Mesothelial cell of epicardium (in vitro differentiated cells): ENCODE results near the gene ATAD2B. TPM values are rescaled to one million over a fixed set of nuclear protein-coding genes. Genes with fewer than 3 reads are reported as not detected.

Source experiments
- DNase-seq, 2 experiments: peaks; one replicate each; pipeline ENCODE4 v3.0.0; 2021; ENCODE audit warnings: low spot score in 2 of 2; ENCODE audit not compliant: unreplicated experiment in 2 of 2
- H3K27ac Mint-ChIP-seq: 2 replicates; pipeline ENCODE4 v1.8.0; 2021; ENCODE audit warnings: mixed read lengths
- H3K27me3 Mint-ChIP-seq: 2 replicates; pipeline ENCODE4 v1.8.0; 2021; ENCODE audit warnings: low read depth, mixed read lengths
- H3K36me3 Mint-ChIP-seq: 2 replicates; pipeline ENCODE4 v1.8.0; 2021; ENCODE audit warnings: mixed read lengths
- H3K4me1 Mint-ChIP-seq: 2 replicates; pipeline ENCODE4 v1.8.0; 2021; ENCODE audit warnings: mixed read lengths
- H3K4me3 Mint-ChIP-seq: 2 replicates; pipeline ENCODE4 v1.8.0; 2021; ENCODE audit warnings: mild to moderate bottlenecking, moderate library complexity, mixed read lengths
- H3K9me3 Mint-ChIP-seq: 2 replicates; pipeline ENCODE4 v1.8.0; 2021; ENCODE audit warnings: mixed read lengths
- total RNA-seq: library from RNA; stranded (reverse); gene quantifications from 3 replicates; pipeline ENCODE4 v1.2.1, GENCODE V29; 2021
- TF ChIP-seq, protein P1 (sequence below): fragments of 200-600 bp; sonication (generic); IDR thresholded peaks from one replicate; pipeline ENCODE4 v1.5.0; 2021; ENCODE audit warnings: antibody characterized with exemption; ENCODE audit not compliant: unreplicated experiment

The ATAD2B gene
- total RNA-seq, 1 donor from 2014 or later: 35.6 TPM

DNA sequence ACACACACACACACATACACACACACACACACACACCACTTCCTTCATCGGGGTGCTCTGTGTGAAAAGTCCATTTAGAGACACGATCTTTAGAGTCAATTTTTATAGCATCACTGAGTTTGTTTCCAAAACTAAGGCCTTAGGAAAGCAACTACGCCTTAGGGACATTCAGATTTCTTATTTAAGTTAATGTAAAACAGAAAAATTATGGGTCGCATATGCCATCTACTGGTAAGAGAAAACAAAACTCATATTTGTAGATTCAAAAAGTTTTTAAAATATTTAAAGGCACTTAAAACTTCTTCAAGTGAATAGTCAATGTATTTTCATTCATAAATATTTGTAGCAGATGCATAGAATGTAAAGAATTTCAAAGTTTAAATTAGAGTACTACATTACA, 166.2 kb downstream of the ATAD2B start:
- Mint-ChIP-seq H3K4me3 (no peak overlapping the region), H3K36me3 (peaks cover 11% of the 10 kb centered on the region), H3K9me3 (no peaks in the 10 kb centered on the region), H3K27ac (no peak overlapping the region), H3K27me3 (no peaks in the 10 kb centered on the region), H3K4me1 (peaks cover 9% of the 10 kb centered on the region)
- TF ChIP-seq, protein P1, sequence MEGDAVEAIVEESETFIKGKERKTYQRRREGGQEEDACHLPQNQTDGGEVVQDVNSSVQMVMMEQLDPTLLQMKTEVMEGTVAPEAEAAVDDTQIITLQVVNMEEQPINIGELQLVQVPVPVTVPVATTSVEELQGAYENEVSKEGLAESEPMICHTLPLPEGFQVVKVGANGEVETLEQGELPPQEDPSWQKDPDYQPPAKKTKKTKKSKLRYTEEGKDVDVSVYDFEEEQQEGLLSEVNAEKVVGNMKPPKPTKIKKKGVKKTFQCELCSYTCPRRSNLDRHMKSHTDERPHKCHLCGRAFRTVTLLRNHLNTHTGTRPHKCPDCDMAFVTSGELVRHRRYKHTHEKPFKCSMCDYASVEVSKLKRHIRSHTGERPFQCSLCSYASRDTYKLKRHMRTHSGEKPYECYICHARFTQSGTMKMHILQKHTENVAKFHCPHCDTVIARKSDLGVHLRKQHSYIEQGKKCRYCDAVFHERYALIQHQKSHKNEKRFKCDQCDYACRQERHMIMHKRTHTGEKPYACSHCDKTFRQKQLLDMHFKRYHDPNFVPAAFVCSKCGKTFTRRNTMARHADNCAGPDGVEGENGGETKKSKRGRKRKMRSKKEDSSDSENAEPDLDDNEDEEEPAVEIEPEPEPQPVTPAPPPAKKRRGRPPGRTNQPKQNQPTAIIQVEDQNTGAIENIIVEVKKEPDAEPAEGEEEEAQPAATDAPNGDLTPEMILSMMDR: peak; percentile 23
- DNase-seq: no peak

DNA sequence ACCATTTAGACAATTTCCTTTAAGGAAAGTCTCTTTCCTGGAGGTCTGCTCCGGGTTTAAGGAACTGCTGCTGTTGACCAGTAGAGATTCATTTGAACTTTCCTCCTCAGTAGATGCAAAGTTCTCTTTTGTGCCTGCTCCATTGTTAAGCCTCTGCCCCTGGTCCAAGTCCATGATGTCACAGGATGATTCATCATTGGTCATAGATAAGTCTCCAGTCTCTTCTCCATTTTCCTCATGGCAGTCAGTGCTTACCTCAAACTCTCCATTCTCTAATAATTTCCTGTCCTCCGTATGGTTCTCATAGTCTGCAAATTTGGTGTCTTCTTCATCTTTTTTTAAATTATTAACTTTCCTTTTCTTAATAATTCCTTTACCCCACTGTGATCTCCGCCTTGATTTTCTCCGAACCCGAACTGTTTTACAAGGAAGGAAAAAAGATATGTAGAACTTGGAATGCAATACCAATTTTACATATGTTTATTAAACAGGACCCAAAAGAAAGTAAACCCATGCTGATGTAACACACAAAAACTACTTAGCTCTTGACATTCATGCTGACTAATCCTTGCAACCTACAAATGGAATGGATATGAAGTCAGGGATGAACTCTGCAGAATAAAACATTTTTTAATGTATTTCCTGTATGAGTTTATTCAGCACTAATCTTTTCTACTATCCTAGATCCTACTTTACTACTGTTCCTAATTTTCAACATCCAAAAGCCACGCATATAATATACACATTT, 169.1 kb downstream of the ATAD2B start:
- TF ChIP-seq, protein P1: no peak
- Mint-ChIP-seq H3K4me3 (no peak overlapping the region), H3K9me3 (no peaks in the 10 kb centered on the region), H3K4me1 (peaks cover 30% of the 10 kb centered on the region), H3K27me3 (no peaks in the 10 kb centered on the region), H3K27ac (no peak overlapping the region), H3K36me3 (peaks cover 23% of the 10 kb centered on the region)
- no peak for DNase-seq

DNA sequence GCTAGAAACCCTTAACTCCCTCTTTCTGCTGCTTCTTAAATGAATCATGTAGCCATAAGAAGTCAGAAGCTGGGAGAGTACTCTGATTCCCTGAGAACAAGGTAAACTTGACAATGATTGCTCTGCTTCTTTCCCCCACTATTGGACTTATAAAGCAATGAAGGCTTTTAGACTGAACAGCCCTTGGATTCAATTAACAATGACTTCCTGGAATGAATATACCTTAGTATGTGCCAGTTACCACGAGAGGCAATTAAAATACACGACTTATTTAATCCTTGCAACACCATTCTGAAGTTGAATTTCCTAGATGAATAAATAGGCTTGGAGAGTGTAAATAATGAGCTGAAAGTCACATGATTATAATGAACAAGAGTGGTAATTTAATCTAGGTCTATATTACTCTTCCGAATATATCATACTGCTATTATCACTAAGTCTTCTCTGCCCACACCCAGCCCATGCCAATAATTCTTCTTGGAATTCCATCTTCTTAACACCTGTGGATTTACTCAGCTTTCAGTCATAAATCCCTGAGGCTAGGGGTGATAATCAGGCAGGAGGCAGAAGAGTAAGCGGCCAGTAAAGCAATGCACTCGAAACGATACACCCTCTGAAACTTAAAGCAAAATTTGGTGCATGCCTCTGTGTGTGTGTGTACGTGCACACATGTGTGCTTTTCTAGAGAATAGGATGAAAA, 170.2 kb downstream of the ATAD2B start:
- no peak overlapping the region for H3K27ac Mint-ChIP-seq
- TF ChIP-seq, protein P1: no peak
- H3K9me3 Mint-ChIP-seq: no peaks in the 10 kb centered on the region
- peaks cover 25% of the 10 kb centered on the region for H3K4me1 Mint-ChIP-seq
- peaks cover 25% of the 10 kb centered on the region for H3K36me3 Mint-ChIP-seq
- no peak for DNase-seq
- no peaks in the 10 kb centered on the region for H3K27me3 Mint-ChIP-seq
- H3K4me3 Mint-ChIP-seq: no peak overlapping the region

DNA sequence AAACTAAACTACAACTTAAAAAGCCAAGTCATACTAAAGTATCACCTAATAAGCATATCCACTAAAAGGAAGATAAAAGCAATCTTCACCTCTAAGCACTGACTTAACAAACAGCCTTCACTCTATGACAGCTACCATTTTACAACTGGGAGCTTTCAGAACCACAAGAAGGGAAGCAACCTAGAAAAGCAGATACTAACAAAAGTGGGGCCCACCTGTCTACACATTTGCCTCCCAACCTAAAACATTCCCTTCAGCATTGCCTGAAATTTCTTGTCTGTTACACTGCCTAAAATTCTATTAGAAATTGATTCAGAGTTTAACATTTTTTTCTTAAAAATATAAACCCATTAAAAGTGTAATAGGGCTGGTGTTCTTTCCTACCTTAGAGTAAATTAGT, 172.0 kb downstream of the ATAD2B start:
- H3K36me3 Mint-ChIP-seq: peaks cover 33% of the 10 kb centered on the region
- H3K27ac Mint-ChIP-seq: peak overlapping the region; percentile 66

DNA sequence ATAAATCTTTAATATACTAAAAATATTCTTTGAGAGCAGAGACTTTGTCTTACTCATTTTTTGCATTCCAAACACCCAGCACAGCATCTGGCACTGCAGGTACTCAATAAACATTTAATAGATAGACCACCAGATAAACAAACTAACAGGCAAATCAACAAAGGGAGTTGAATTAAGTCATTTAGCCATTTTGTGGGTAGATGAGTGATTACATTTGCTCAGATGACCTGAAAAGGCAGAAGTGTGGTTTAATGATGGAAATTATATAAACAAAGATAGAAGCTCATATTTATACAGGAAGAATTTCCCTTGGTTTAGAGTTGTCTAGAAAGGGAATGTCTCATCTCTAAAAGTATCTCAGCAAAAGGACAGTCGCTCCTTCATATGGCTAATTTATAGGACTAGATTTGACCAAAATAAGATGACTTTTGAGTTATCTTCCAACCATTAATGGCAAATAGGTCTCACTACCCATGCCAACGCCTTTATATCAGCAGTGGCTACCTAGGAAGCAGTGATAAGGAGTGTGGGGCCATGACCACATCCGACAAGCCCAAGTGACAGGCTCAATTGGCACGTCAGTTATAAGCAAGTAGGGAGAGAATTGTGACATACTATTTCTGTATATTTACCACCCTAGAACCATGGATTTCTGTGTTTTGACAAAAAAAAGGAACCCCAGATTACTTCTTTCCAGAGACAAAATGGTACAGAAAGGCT, 173.5 kb downstream of the ATAD2B start:
- Mint-ChIP-seq H3K4me1 (peaks cover 25% of the 10 kb centered on the region), H3K4me3 (no peak overlapping the region), H3K27me3 (no peaks in the 10 kb centered on the region), H3K36me3 (peaks cover 33% of the 10 kb centered on the region), H3K9me3 (no peaks in the 10 kb centered on the region), H3K27ac (no peak overlapping the region)
- DNase-seq: no peak
- TF ChIP-seq, protein P1: no peak

More for the DNA sequence above, 172.0 kb downstream of the ATAD2B start:
- TF ChIP-seq, protein P1: no peak
- Mint-ChIP-seq H3K4me3 (no peak overlapping the region), H3K4me1 (peaks cover 25% of the 10 kb centered on the region), H3K9me3 (no peaks in the 10 kb centered on the region), H3K27me3 (no peaks in the 10 kb centered on the region)
- no peak for DNase-seq
